GM12878 (cell line): Measurements from ENCODE around the gene TSSC4.

Source experiments
- BACH1 ChIP-seq: fragments of 450-650 bp; IDR thresholded peaks from 2 replicates; pipeline ENCODE4 v1.6.1; 2017; ENCODE audit warnings: mild to moderate bottlenecking, borderline replicate concordance
- BHLHE40 ChIP-seq, 2 experiments: fragments of 450-650 bp in 1 of 2; IDR thresholded peaks; 2 replicates each; pipeline ENCODE4 v1.6.1; 2011 to 2017; ENCODE audit warnings: low read depth in 2 of 2, borderline replicate concordance in 1 of 2, improper control_type of control experiment in 1 of 2, low read length in 1 of 2, mild to moderate bottlenecking in 1 of 2
- CBX3 ChIP-seq: fragments of 200-600 bp; sonication (generic); IDR thresholded peaks from 2 replicates; pipeline ENCODE4 v1.6.1; 2016; ENCODE audit warnings: low read depth, borderline replicate concordance
- CHD1 ChIP-seq: IDR thresholded peaks from 2 replicates; pipeline ENCODE4 v1.6.1; 2012; ENCODE audit warnings: low read depth, low read length, improper control_type of control experiment
- CREM ChIP-seq: IDR thresholded peaks from 2 replicates; pipeline ENCODE4 v1.6.1; 2014; ENCODE audit warnings: antibody characterized with exemption, low read depth
- MYC ChIP-seq: IDR thresholded peaks from 2 replicates; pipeline ENCODE4 v1.6.1; 2011; ENCODE audit warnings: mild to moderate bottlenecking, low read length, moderate library complexity, inconsistent platforms; ENCODE audit not compliant: insufficient read depth, insufficient replicate concordance, insufficient read length, severe bottlenecking
- POLR2A ChIP-seq: IDR thresholded peaks from 2 replicates; pipeline ENCODE4 v1.6.1; 2011; ENCODE audit warnings: low read depth, mild to moderate bottlenecking, low read length
- POLR2AphosphoS5 ChIP-seq: IDR thresholded peaks from 2 replicates; pipeline ENCODE4 v1.6.1; 2011; ENCODE audit warnings: mild to moderate bottlenecking, low read length, inconsistent platforms
- POU2F2 ChIP-seq: IDR thresholded peaks from 3 replicates; pipeline ENCODE4 v1.6.1; 2011; ENCODE audit warnings: low read depth, mild to moderate bottlenecking, low read length, borderline replicate concordance
- RUNX3 ChIP-seq: IDR thresholded peaks from 2 replicates; pipeline ENCODE4 v1.6.1; 2012; ENCODE audit warnings: low read length, inconsistent platforms
- TF ChIP-seq, protein P1 (sequence below), 3 experiments: IDR thresholded peaks in 2 of 3; conservative IDR thresholded peaks in 1 of 3; 2 replicates each; pipeline ENCODE4 v1.5.1; 2011; ENCODE audit warnings: low read depth in 3 of 3, low read length in 3 of 3, mild to moderate bottlenecking in 3 of 3, control low read depth in 2 of 3, moderate library complexity in 2 of 3, inconsistent platforms in 1 of 3, mixed read lengths in 1 of 3; ENCODE audit not compliant: control insufficient read depth in 2 of 3, insufficient read depth in 1 of 3; ENCODE audit errors: extremely low read depth in 1 of 3
- TF ChIP-seq, protein P2 (sequence below): fragments of 450-650 bp; IDR thresholded peaks from 2 replicates; pipeline ENCODE4 v1.6.1; 2017; ENCODE audit warnings: antibody characterized with exemption, mild to moderate bottlenecking, moderate library complexity
- TF ChIP-seq, protein P3 (sequence below): fragments of 450-650 bp; IDR thresholded peaks from 2 replicates; pipeline ENCODE4 v1.6.1; 2017; ENCODE audit warnings: mild to moderate bottlenecking, moderate library complexity
- TF ChIP-seq, protein P4 (sequence below): IDR thresholded peaks from 2 replicates; pipeline ENCODE4 v1.6.1; 2012; ENCODE audit warnings: low read length, inconsistent platforms

DNA sequence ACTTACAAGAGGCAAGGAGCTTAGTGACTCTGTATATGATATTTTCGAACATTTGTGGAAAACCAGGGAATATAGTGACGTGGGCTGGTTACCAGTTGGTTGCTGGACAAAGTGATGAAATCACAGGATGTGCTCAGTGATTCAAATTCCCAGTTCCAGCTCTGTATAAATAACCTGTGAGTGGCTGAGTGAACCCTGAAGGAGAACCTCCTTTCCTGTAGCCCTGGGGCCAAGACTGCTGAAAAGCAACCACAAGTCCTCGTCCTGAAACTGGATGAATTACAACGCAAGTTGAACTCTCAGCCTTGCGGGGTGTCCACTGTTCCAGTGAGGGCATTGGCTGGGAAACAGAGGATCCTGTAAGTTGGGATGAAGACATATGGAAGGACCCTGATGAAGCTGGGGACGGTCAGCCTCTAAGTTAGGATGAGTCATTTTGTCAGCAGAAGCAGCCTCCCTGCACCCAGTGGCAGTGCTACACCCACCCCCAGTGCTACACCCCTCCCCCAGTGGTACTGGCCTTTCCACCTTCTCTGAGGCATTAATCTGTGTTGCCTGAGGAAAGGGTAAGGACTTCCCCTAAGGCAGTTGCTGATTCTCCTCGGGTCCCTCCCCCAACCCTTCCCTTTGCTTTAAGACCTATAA lies 45.4 kb upstream of the TSSC4 start:
- no peak for TF ChIP-seq POU2F2
- TF ChIP-seq, protein P1, sequence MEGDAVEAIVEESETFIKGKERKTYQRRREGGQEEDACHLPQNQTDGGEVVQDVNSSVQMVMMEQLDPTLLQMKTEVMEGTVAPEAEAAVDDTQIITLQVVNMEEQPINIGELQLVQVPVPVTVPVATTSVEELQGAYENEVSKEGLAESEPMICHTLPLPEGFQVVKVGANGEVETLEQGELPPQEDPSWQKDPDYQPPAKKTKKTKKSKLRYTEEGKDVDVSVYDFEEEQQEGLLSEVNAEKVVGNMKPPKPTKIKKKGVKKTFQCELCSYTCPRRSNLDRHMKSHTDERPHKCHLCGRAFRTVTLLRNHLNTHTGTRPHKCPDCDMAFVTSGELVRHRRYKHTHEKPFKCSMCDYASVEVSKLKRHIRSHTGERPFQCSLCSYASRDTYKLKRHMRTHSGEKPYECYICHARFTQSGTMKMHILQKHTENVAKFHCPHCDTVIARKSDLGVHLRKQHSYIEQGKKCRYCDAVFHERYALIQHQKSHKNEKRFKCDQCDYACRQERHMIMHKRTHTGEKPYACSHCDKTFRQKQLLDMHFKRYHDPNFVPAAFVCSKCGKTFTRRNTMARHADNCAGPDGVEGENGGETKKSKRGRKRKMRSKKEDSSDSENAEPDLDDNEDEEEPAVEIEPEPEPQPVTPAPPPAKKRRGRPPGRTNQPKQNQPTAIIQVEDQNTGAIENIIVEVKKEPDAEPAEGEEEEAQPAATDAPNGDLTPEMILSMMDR (IDR thresholded peaks at IDR 0.05 in 2 of 3, conservative IDR thresholded peaks at IDR 0.05 in 1 of 3; ENCODE audit: control insufficient read depth in 2 of 3, extremely low read depth in 1 of 3, insufficient read depth in 1 of 3, low read depth in 3 of 3, low read length in 3 of 3): no peak
- TF ChIP-seq MYC: no peak
- TF ChIP-seq CREM: no peak
- no peak for TF ChIP-seq CHD1
- TF ChIP-seq, protein P2, sequence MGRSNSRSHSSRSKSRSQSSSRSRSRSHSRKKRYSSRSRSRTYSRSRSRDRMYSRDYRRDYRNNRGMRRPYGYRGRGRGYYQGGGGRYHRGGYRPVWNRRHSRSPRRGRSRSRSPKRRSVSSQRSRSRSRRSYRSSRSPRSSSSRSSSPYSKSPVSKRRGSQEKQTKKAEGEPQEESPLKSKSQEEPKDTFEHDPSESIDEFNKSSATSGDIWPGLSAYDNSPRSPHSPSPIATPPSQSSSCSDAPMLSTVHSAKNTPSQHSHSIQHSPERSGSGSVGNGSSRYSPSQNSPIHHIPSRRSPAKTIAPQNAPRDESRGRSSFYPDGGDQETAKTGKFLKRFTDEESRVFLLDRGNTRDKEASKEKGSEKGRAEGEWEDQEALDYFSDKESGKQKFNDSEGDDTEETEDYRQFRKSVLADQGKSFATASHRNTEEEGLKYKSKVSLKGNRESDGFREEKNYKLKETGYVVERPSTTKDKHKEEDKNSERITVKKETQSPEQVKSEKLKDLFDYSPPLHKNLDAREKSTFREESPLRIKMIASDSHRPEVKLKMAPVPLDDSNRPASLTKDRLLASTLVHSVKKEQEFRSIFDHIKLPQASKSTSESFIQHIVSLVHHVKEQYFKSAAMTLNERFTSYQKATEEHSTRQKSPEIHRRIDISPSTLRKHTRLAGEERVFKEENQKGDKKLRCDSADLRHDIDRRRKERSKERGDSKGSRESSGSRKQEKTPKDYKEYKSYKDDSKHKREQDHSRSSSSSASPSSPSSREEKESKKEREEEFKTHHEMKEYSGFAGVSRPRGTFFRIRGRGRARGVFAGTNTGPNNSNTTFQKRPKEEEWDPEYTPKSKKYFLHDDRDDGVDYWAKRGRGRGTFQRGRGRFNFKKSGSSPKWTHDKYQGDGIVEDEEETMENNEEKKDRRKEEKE: no peak
- no peak for TF ChIP-seq POLR2AphosphoS5
- no peak for TF ChIP-seq RUNX3
- no peak for TF ChIP-seq POLR2A
- TF ChIP-seq BHLHE40 (IDR thresholded peaks at IDR 0.05; ENCODE audit: borderline replicate concordance in 1 of 2, low read depth in 2 of 2, low read length in 1 of 2): no peak
- TF ChIP-seq, protein P3, sequence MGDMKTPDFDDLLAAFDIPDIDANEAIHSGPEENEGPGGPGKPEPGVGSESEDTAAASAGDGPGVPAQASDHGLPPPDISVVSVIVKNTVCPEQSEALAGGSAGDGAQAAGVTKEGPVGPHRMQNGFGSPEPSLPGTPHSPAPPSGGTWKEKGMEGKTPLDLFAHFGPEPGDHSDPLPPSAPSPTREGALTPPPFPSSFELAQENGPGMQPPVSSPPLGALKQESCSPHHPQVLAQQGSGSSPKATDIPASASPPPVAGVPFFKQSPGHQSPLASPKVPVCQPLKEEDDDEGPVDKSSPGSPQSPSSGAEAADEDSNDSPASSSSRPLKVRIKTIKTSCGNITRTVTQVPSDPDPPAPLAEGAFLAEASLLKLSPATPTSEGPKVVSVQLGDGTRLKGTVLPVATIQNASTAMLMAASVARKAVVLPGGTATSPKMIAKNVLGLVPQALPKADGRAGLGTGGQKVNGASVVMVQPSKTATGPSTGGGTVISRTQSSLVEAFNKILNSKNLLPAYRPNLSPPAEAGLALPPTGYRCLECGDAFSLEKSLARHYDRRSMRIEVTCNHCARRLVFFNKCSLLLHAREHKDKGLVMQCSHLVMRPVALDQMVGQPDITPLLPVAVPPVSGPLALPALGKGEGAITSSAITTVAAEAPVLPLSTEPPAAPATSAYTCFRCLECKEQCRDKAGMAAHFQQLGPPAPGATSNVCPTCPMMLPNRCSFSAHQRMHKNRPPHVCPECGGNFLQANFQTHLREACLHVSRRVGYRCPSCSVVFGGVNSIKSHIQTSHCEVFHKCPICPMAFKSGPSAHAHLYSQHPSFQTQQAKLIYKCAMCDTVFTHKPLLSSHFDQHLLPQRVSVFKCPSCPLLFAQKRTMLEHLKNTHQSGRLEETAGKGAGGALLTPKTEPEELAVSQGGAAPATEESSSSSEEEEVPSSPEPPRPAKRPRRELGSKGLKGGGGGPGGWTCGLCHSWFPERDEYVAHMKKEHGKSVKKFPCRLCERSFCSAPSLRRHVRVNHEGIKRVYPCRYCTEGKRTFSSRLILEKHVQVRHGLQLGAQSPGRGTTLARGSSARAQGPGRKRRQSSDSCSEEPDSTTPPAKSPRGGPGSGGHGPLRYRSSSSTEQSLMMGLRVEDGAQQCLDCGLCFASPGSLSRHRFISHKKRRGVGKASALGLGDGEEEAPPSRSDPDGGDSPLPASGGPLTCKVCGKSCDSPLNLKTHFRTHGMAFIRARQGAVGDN: no peak
- no peak for TF ChIP-seq CBX3
- TF ChIP-seq BACH1: no peak
- TF ChIP-seq, protein P4, sequence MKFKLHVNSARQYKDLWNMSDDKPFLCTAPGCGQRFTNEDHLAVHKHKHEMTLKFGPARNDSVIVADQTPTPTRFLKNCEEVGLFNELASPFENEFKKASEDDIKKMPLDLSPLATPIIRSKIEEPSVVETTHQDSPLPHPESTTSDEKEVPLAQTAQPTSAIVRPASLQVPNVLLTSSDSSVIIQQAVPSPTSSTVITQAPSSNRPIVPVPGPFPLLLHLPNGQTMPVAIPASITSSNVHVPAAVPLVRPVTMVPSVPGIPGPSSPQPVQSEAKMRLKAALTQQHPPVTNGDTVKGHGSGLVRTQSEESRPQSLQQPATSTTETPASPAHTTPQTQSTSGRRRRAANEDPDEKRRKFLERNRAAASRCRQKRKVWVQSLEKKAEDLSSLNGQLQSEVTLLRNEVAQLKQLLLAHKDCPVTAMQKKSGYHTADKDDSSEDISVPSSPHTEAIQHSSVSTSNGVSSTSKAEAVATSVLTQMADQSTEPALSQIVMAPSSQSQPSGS: no peak
